T-cell (primary cell): ENCODE results near the gene ZNF202. TPM values are rescaled to one million over a fixed set of nuclear protein-coding genes. Genes with fewer than 3 reads are reported as not detected.
"Not testable (repeated sequence)": the region's sequence is repeated elsewhere in the genome, so short reads cannot be mapped to it uniquely, and the experiment has no call there.

Experiments used
- ATAC-seq, 4 experiments: fragments of 200-7000 bp in 3 of 4; fragments of 150-1000 bp in 1 of 4; cut with Tn5 transposase; replicated peaks in 1 of 4; 1 replicate in 3 of 4; 2 replicates in 1 of 4; pipeline ENCODE4 v1.10.0; 2021; ENCODE audit warnings: moderate library complexity in 3 of 4, mild to moderate bottlenecking in 2 of 4, moderate number of reproducible peaks in 1 of 4
- CTCF ChIA-PET, 2 donors: fragments of 300-600 bp; sonication (Branson Sonifier 250); formaldehyde crosslinking; loops; one replicate each; lab custom pipeline; 2022; ENCODE audit warnings: antibody characterized with exemption in 2 of 2; lab: Charles Lee
- POLR2A ChIA-PET, 2 donors: fragments of 300-600 bp; sonication (Branson Sonifier 250); formaldehyde crosslinking; loops; one replicate each; lab custom pipeline; 2022; ENCODE audit warnings: antibody characterized with exemption in 2 of 2; lab: Charles Lee
- DNase-seq, 35 experiments: peaks; one replicate each; pipeline versions ENCODE4 v3.0.0 to v3.0.0-alpha.2; 2013 to 2023
- H3K27ac ChIP-seq: one replicate; pipeline ENCODE4 v1.5.1; 2013; ENCODE audit warnings: low read length
- H3K27me3 ChIP-seq, 2 experiments: replicated peaks in 1 of 2; 1 replicate in 1 of 2; 2 replicates in 1 of 2; pipeline versions ENCODE4 v1.6.1 to v1.7.0; 2013; ENCODE audit warnings: low read length in 1 of 2, mixed read lengths in 1 of 2; ENCODE audit not compliant: control insufficient read depth in 2 of 2, insufficient read depth in 2 of 2; ENCODE audit errors: extremely low read depth in 1 of 2
- H3K36me3 ChIP-seq, 2 donors: 1 replicate in 1 of 2; 2 replicates in 1 of 2; pipeline versions ENCODE4 v1.6.1 to v1.7.0; 2013; ENCODE audit warnings: low read length in 1 of 2; ENCODE audit not compliant: control insufficient read depth in 2 of 2, insufficient read depth in 1 of 2; ENCODE audit errors: extremely low read depth in 1 of 2
- H3K4me1 ChIP-seq, 2 experiments: 1 replicate in 1 of 2; 2 replicates in 1 of 2; pipeline versions ENCODE4 v1.6.1 to v1.7.0; 2013; ENCODE audit warnings: low read length in 2 of 2, mixed read lengths in 1 of 2; ENCODE audit not compliant: insufficient read depth in 2 of 2, control insufficient read depth in 1 of 2; ENCODE audit errors: extremely low read depth in 1 of 2
- H3K4me3 ChIP-seq, 2 donors: 1 replicate in 1 of 2; 2 replicates in 1 of 2; pipeline versions ENCODE4 v1.5.1 to v1.7.0; 2013; ENCODE audit warnings: mild to moderate bottlenecking in 2 of 2, low read length in 1 of 2, moderate library complexity in 1 of 2; ENCODE audit not compliant: control insufficient read depth in 1 of 2; ENCODE audit errors: extremely low read depth in 1 of 2
- H3K9me3 ChIP-seq: 2 replicates; pipeline ENCODE4 v1.7.0; 2013
- H3K27ac Mint-ChIP-seq, 2 donors: one replicate each; pipeline ENCODE4 v1.8.0; 2020 to 2021; ENCODE audit warnings: mild to moderate bottlenecking in 2 of 2, mixed read lengths in 2 of 2
- H3K27me3 Mint-ChIP-seq, 2 donors: one replicate each; pipeline ENCODE4 v1.8.0; 2021 to 2022; ENCODE audit warnings: mixed read lengths in 2 of 2
- H3K36me3 Mint-ChIP-seq: one replicate; pipeline ENCODE4 v1.8.0; 2021; ENCODE audit warnings: mixed read lengths
- H3K4me1 Mint-ChIP-seq, 3 donors: one replicate each; pipeline ENCODE4 v1.8.0; 2020 to 2022; ENCODE audit warnings: mixed read lengths in 3 of 3, mild to moderate bottlenecking in 1 of 3
- H3K4me3 Mint-ChIP-seq, 3 donors: one replicate each; pipeline ENCODE4 v1.8.0; 2020 to 2022; ENCODE audit warnings: mild to moderate bottlenecking in 3 of 3, mixed read lengths in 3 of 3, moderate library complexity in 3 of 3
- H3K9me3 Mint-ChIP-seq, 3 donors: one replicate each; pipeline ENCODE4 v1.8.0; 2020 to 2022; ENCODE audit warnings: mixed read lengths in 3 of 3
- WGBS: methylation state at CpG from one replicate; pipeline ENCODE4 v1.1.5; 2013; ENCODE audit warnings: missing lambda C conversion rate; ENCODE audit not compliant: insufficient coverage; 5-methylcytosine and 5-hydroxymethylcytosine counted together
- total RNA-seq, 35 experiments: library from RNA in 6 of 35; stranded (reverse) in 6 of 35; fragments of 120-200 nt in 1 of 35; gene quantifications; one replicate each; pipeline versions ENCODE4 v1.2.1 to v1.2.4 and lab custom pipeline; 2013 to 2026

Gene ZNF202
- total RNA-seq, 5 donors from 2014 or later (not counting 1 experiment from before 2014, with no cell fraction given) = 9.5 to 22.6 (median 21.7) TPM

GRCh38 chr11:123755813-123756212 is 14.4 kb upstream of the ZNF202 start:
- Histone ChIP-seq H3K36me3 (no peaks in the 10 kb centered on the region), H3K4me1 (no peaks in the 10 kb centered on the region), H3K9me3 (no peaks in the 10 kb centered on the region), H3K4me3 (no peak overlapping the region), H3K27ac (no peak overlapping the region), H3K27me3 (peaks cover 0 to 3% of the 10 kb centered on the region in 2 experiments)
- CTCF ChIA-PET = interaction anchor here in 1 of 2 donors (0.6 kb wide), 2 partner anchors 43 to 102 kb away, joined by 3 to 6 read pairs; no protein-coding TSS in a partner anchor
- DNase-seq = no peak
- H3K36me3 Mint-ChIP-seq = peaks cover 2% of the 10 kb centered on the region
- POLR2A ChIA-PET = no interaction called here
- H3K4me3 Mint-ChIP-seq = no peak overlapping the region
- 100% methylated on average over 1 of the region's 3 CpGs for WGBS
- no peak overlapping the region for H3K27ac Mint-ChIP-seq
- no peaks in the 10 kb centered on the region for H3K4me1 Mint-ChIP-seq
- ATAC-seq = no peak
- peaks cover 30 to 49% of the 10 kb centered on the region in 2 donors for H3K27me3 Mint-ChIP-seq
- H3K9me3 Mint-ChIP-seq = no peaks in the 10 kb centered on the region

GRCh38 chr11:123755344-123755743 is 13.9 kb upstream of the ZNF202 start:
- H3K9me3 ChIP-seq = no peaks in the 10 kb centered on the region
- Mint-ChIP-seq H3K27me3 (peaks cover 34 to 49% of the 10 kb centered on the region in 2 donors), H3K36me3 (peaks cover 2% of the 10 kb centered on the region), H3K4me3 (no peak overlapping the region), H3K9me3 (no peaks in the 10 kb centered on the region), H3K27ac (no peak overlapping the region), H3K4me1 (no peaks in the 10 kb centered on the region)
- ATAC-seq (no peak), DNase-seq (no peak)
- no peaks in the 10 kb centered on the region for H3K27me3 ChIP-seq
- ChIA-PET CTCF (no interaction called here), POLR2A (no interaction called here)
- no peaks in the 10 kb centered on the region for H3K4me1 ChIP-seq
- no peak overlapping the region for H3K4me3 ChIP-seq
- no peak overlapping the region for H3K27ac ChIP-seq
- H3K36me3 ChIP-seq = no peaks in the 10 kb centered on the region

GRCh38 chr11:123754101-123754568 is 12.7 kb upstream of the ZNF202 start, which contains the start of gene OR6X1:
TSS of gene OR6X1 (minus strand) at chr11:123754518. CDS start at chr11:123754518, 0 bp downstream.
- no peak for ATAC-seq
- peaks cover 2% of the 10 kb centered on the region for H3K36me3 Mint-ChIP-seq

GRCh38 chr11:123753110-123753509 is 11.7 kb upstream of the ZNF202 start:
- H3K36me3 ChIP-seq = no peaks in the 10 kb centered on the region
- H3K9me3 Mint-ChIP-seq = no peaks in the 10 kb centered on the region
- no peaks in the 10 kb centered on the region for H3K9me3 ChIP-seq
- H3K4me1 Mint-ChIP-seq = no peaks in the 10 kb centered on the region
- ChIA-PET CTCF (no interaction called here), POLR2A (no interaction called here)
- H3K27me3 ChIP-seq = no peaks in the 10 kb centered on the region
- H3K4me1 ChIP-seq = no peaks in the 10 kb centered on the region
- H3K4me3 Mint-ChIP-seq = no peak overlapping the region
- no peak overlapping the region for H3K27ac ChIP-seq
- peaks cover 44 to 58% of the 10 kb centered on the region in 2 donors for H3K27me3 Mint-ChIP-seq
- peaks cover 2% of the 10 kb centered on the region for H3K36me3 Mint-ChIP-seq
- no peak overlapping the region for H3K4me3 ChIP-seq
- ATAC-seq (no peak), DNase-seq (no peak)
- no peak overlapping the region for H3K27ac Mint-ChIP-seq

More at GRCh38 chr11:123754101-123754568, 12.7 kb upstream of the ZNF202 start, which contains the start of gene OR6X1:
- H3K27ac ChIP-seq = no peak within 1 kb of the TSS
- no peaks in the 10 kb centered on the region for H3K27me3 ChIP-seq
- no peak within 1 kb of the TSS for H3K4me3 ChIP-seq
- no peaks in the 10 kb centered on the region for H3K9me3 Mint-ChIP-seq
- H3K27me3 Mint-ChIP-seq = peaks cover 39 to 55% of the 10 kb centered on the region in 2 donors
- H3K4me1 Mint-ChIP-seq = no peaks in the 10 kb centered on the region
- no peaks in the 10 kb centered on the region for H3K4me1 ChIP-seq
- H3K36me3 ChIP-seq = no peaks in the 10 kb centered on the region
- DNase-seq = no peak
- H3K9me3 ChIP-seq = no peaks in the 10 kb centered on the region
- H3K4me3 Mint-ChIP-seq = no peak within 1 kb of the TSS
- POLR2A ChIA-PET = no interaction called here
- 78% methylated on average over 3 of the region's 3 CpGs for WGBS
- CTCF ChIA-PET = no interaction called here
- H3K27ac Mint-ChIP-seq = no peak within 1 kb of the TSS

- H3K4me1 Mint-ChIP-seq = no peaks in the 10 kb centered on the region
- H3K9me3 Mint-ChIP-seq = no peaks in the 10 kb centered on the region
- no peaks in the 10 kb centered on the region for H3K27me3 ChIP-seq
- no peak overlapping the region for H3K4me3 ChIP-seq
- H3K27me3 Mint-ChIP-seq = peaks cover 47 to 54% of the 10 kb centered on the region in 2 donors
- no peak overlapping the region for H3K27ac Mint-ChIP-seq
- ChIA-PET POLR2A (no interaction called here), CTCF (no interaction called here)
- no peaks in the 10 kb centered on the region for H3K36me3 ChIP-seq
- H3K9me3 ChIP-seq = no peaks in the 10 kb centered on the region
- WGBS = no CpG with 5 or more reads among the region's 1 CpG
- ATAC-seq = no peak
- DNase-seq = no peak
- no peak overlapping the region for H3K27ac ChIP-seq
- peaks cover 2% of the 10 kb centered on the region for H3K36me3 Mint-ChIP-seq
- H3K4me3 Mint-ChIP-seq = no peak overlapping the region
- no peaks in the 10 kb centered on the region for H3K4me1 ChIP-seq
Observed at GRCh38 chr11:123751781-123752180, 10.3 kb upstream of the ZNF202 start.

- H3K9me3 ChIP-seq, H3K4me3 Mint-ChIP-seq, H3K36me3 Mint-ChIP-seq, H3K36me3 ChIP-seq, H3K9me3 Mint-ChIP-seq, H3K4me3 ChIP-seq, H3K27me3 ChIP-seq, H3K4me1 Mint-ChIP-seq, H3K27ac ChIP-seq, DNase-seq, H3K27ac Mint-ChIP-seq, CTCF ChIA-PET, ATAC-seq, POLR2A ChIA-PET, H3K4me1 ChIP-seq: not testable (repeated sequence)
- WGBS = no CpG with 5 or more reads among the region's 2 CpGs
- peaks cover 47 to 50% of the 10 kb centered on the region in 2 donors for H3K27me3 Mint-ChIP-seq
Observed at GRCh38 chr11:123748349-123748748, 6.9 kb upstream of the ZNF202 start.
